Aortic smooth muscle cell (primary cell): ENCODE results near the gene FKBP11. TPM values are rescaled to one million over a fixed set of nuclear protein-coding genes. Genes with fewer than 3 reads are reported as not detected.

Source experiments
- total RNA-seq: library from RNA; depleted of rRNA; stranded (reverse); fragments of >200 nt; gene quantifications from 2 replicates; pipeline ENCODE4 v1.2.3, GENCODE V29; 2014

The FKBP11 gene
- total RNA-seq = 15.9 and 16.8 TPM in 2 replicates

GRCh38 chr12:48925304-48926011 is at the start of gene FKBP11:
FKBP11 (minus strand) TSS chr12:48925492; CDS start chr12:48925428, 64 bp downstream.

GRCh38 chr12:48957141-48958048 is 32.1 kb upstream of the FKBP11 start, which contains the start of gene ARF3:
ARF3 (minus strand) TSS chr12:48957487; CDS start chr12:48941095, 16,392 bp downstream.

Other genes with a start within 250 kb of the FKBP11 start
- gene KANSL2, start 243.3 kb downstream of the FKBP11 start, total RNA-seq = 34.0 and 37.8 TPM in 2 replicates
- 19.6 and 19.9 TPM in 2 replicates for gene CCNT1, start 208.8 kb downstream of the FKBP11 start, total RNA-seq
- gene ADCY6, start 136.4 kb downstream of the FKBP11 start, total RNA-seq = 126 and 132 TPM in 2 replicates
- 14.7 and 20.7 TPM in 2 replicates for gene CACNB3, start 107.0 kb downstream of the FKBP11 start, total RNA-seq
- 73.4 and 99.9 TPM in 2 replicates for gene DDX23, start 73.3 kb downstream of the FKBP11 start, total RNA-seq
- gene RND1, start 59.6 kb downstream of the FKBP11 start, total RNA-seq = 0.40 and 0.62 TPM in 2 replicates
- gene ARF3, start 32.0 kb upstream of the FKBP11 start, total RNA-seq = 34.9 and 38.1 TPM in 2 replicates
- 0.06 TPM in 1 of 2 replicates, not detected in the other for gene WNT10B, start 46.2 kb upstream of the FKBP11 start, total RNA-seq
- not detected in 2 replicates for gene WNT1, start 52.8 kb upstream of the FKBP11 start, total RNA-seq
- 0.06 and 0.13 TPM in 2 replicates for gene DDN, start 73.9 kb upstream of the FKBP11 start, total RNA-seq
- 83.4 and 87.9 TPM in 2 replicates for gene PRKAG1, start 93.3 kb upstream of the FKBP11 start, total RNA-seq
- gene KMT2D, start 135.3 kb upstream of the FKBP11 start, total RNA-seq = 23.5 and 31.5 TPM in 2 replicates
- 0.19 and 0.40 TPM in 2 replicates for gene RHEBL1, start 144.5 kb upstream of the FKBP11 start, total RNA-seq
- gene DHH, start 169.3 kb upstream of the FKBP11 start, total RNA-seq = under 0.01 and 0.06 TPM in 2 replicates
- 33.5 and 34.1 TPM in 2 replicates for gene LMBR1L, start 185.4 kb upstream of the FKBP11 start, total RNA-seq
- 1,878 and 2,204 TPM in 2 replicates for gene TUBA1B, start 205.9 kb upstream of the FKBP11 start, total RNA-seq